ENCODE measurements around the gene GLYR1.
A peak's percentile ranks its signal among the peaks of the same experiment; 100 is the strongest.

Gene GLYR1

GRCh38 chr16:4879049-4879448 lies 32.0 kb upstream of the GLYR1 start:
- no peak for DNase-seq

GRCh38 chr16:4877380-4877685 lies 30.2 kb upstream of the GLYR1 start:
- no peak for DNase-seq

GRCh38 chr16:4876646-4877379 lies 29.7 kb upstream of the GLYR1 start:
- no peak for DNase-seq

GRCh38 chr16:4874666-4875065 lies 27.6 kb upstream of the GLYR1 start:
- no peak for DNase-seq

- DNase-seq, result no peak
Measured at GRCh38 chr16:4873091-4873490, 26.0 kb upstream of the GLYR1 start.

GRCh38 chr16:4871071-4871470 lies 24.0 kb upstream of the GLYR1 start:
- no peak for DNase-seq

- no peak for DNase-seq
Measured at GRCh38 chr16:4870138-4870671, 23.1 kb upstream of the GLYR1 start.

GRCh38 chr16:4869147-4869805 lies 22.2 kb upstream of the GLYR1 start:
- no peak for DNase-seq

- DNase-seq, result no peak
Measured at GRCh38 chr16:4868535-4868934, 21.4 kb upstream of the GLYR1 start.

GRCh38 chr16:4868026-4868425 lies 20.9 kb upstream of the GLYR1 start:
- DNase-seq, result no peak

GRCh38 chr16:4866586-4866985 lies 19.5 kb upstream of the GLYR1 start:
- no peak for DNase-seq

GRCh38 chr16:4865231-4865860 lies 18.3 kb upstream of the GLYR1 start:
- DNase-seq, result no peak

- no peak for DNase-seq
Measured at GRCh38 chr16:4864728-4865127, 17.6 kb upstream of the GLYR1 start.

- no peak for DNase-seq
Measured at GRCh38 chr16:4862639-4863038, 15.6 kb upstream of the GLYR1 start.

- DNase-seq, result no peak
Measured at GRCh38 chr16:4860727-4861342, 13.7 kb upstream of the GLYR1 start.

- no peak for DNase-seq
Measured at GRCh38 chr16:4859900-4860255, 12.8 kb upstream of the GLYR1 start.

- no peak for DNase-seq
Measured at GRCh38 chr16:4859190-4859899, 12.3 kb upstream of the GLYR1 start.

- DNase-seq, result no peak
Measured at GRCh38 chr16:4855804-4856203, 8.7 kb upstream of the GLYR1 start.

- DNase-seq, result no peak
Measured at GRCh38 chr16:4855371-4855770, 8.3 kb upstream of the GLYR1 start.

- no peak for DNase-seq
Measured at GRCh38 chr16:4852221-4852872, 5.3 kb upstream of the GLYR1 start.

GRCh38 chr16:4850211-4850610 lies 3.1 kb upstream of the GLYR1 start:
- no peak for DNase-seq

- peak in 1 of 4 experiments; percentile 25 for DNase-seq
Measured at GRCh38 chr16:4847774-4848587, 893 bp upstream of the GLYR1 start.
